ENCODE measurements around the gene MTCH1. TPM values are rescaled to one million over a fixed set of nuclear protein-coding genes. Genes with fewer than 3 reads are reported as not detected.

Gene MTCH1
- total and polyA plus RNA-seq, 10 of the 15 experiments (the other 5 are each of a cell fraction or from before 2014, with no cell fraction given) = 7.2 to 128 (median 85.2) TPM

GRCh38 chr6:36938536-36938935, 47.5 kb downstream of the MTCH1 start:
- CTCF ChIA-PET = no interaction called here
- SMC1A ChIA-PET (ENCODE audit: uncharacterized antibody, unreplicated experiment) = no interaction called here
- no peak overlapping the region for H3K4me2 ChIP-seq (ENCODE audit: control insufficient read depth, insufficient read depth)
- no peaks in the 10 kb centered on the region; a peak in 1 of 4 replicates for H3K27me3 ChIP-seq (replicated peaks in 1 of 2; ENCODE audit: control insufficient read depth in 2 of 2, insufficient read depth in 2 of 2, low read length in 1 of 2)
- POLR2A ChIA-PET = no interaction called here
- TF ChIP-seq CBX3 (IDR thresholded peaks at IDR 0.05; ENCODE audit: borderline replicate concordance, low read depth) = no peak
- no peak for TF ChIP-seq CEBPB (IDR thresholded peaks at IDR 0.05; ENCODE audit: borderline replicate concordance in 1 of 2, low read depth in 2 of 2, low read length in 2 of 2)
- no peak for TF ChIP-seq MAX (IDR thresholded peaks at IDR 0.05; ENCODE audit: low read depth, low read length)
- no peak for TF ChIP-seq NBN (IDR thresholded peaks at IDR 0.05)
- no peak for TF ChIP-seq ZNF24 (IDR thresholded peaks at IDR 0.05)
- TF ChIP-seq BCLAF1 (IDR thresholded peaks at IDR 0.05) = no peak
- H3K36me3 ChIP-seq (ENCODE audit: control insufficient read depth in 2 of 2, insufficient read depth in 2 of 2, low read length in 1 of 2) = no peaks in the 10 kb centered on the region
- no peak overlapping the region for H3K27ac ChIP-seq (ENCODE audit: control insufficient read depth, insufficient read depth)
- no peak for DNase-seq (ENCODE audit: low read depth, low spot score)
- ATAC-seq = no peak
- H3K79me2 ChIP-seq (ENCODE audit: control insufficient read depth, insufficient read depth, low read length) = no peaks in the 10 kb centered on the region
- RAD21 ChIA-PET (ENCODE audit: unreplicated experiment) = no interaction called here
- WGBS (ENCODE audit: insufficient coverage, insufficient replicate concordance, low lambda C conversion rate, missing lambda C conversion rate) = 70% methylated on average over 4 of the region's 4 CpGs
- H4K20me1 ChIP-seq (ENCODE audit: control insufficient read depth, insufficient read depth) = no peaks in the 10 kb centered on the region
- no peak overlapping the region for H3K9ac ChIP-seq (ENCODE audit: control insufficient read depth, insufficient read depth, low read length)
- no peaks in the 10 kb centered on the region for H3K9me3 ChIP-seq (replicated peaks; ENCODE audit: control insufficient read depth, insufficient read depth, low read length)
- FAIRE-seq = no peak
- no peak overlapping the region for H3K4me3 ChIP-seq
- H2AFZ ChIP-seq (ENCODE audit: control insufficient read depth, low read depth, low read length) = no peak overlapping the region
- H3K4me1 ChIP-seq (ENCODE audit: control insufficient read depth, insufficient read depth, low read length) = no peaks in the 10 kb centered on the region
- in situ Hi-C loops (cut with MboI) = no loop called here
- BruUV-seq (replicated peaks) = no TSS peak
- intact Hi-C loops (cut with micrococcal nuclease; ENCODE audit: unreplicated experiment) = no loop called here
